Body of pancreas (tissue), 4 donors: Measurements from ENCODE around the gene RBM19.

ENCODE experiments used
- POLR2A ChIP-seq, 3 donors: fragments of 450-650 bp; IDR thresholded peaks; one replicate each; pipeline ENCODE4 v1.6.1; 2016; ENCODE audit warnings: antibody characterized with exemption in 3 of 3, mild to moderate bottlenecking in 2 of 3
- TF ChIP-seq, protein P1 (sequence below), 7 experiments: fragments of 450-650 bp in 4 of 7; fragments of 200-600 bp in 3 of 7; sonication (generic) in 3 of 7; IDR thresholded peaks; one replicate each; pipeline ENCODE4 v1.5.1; 2016 to 2019; ENCODE audit warnings: antibody characterized with exemption in 7 of 7

DNA sequence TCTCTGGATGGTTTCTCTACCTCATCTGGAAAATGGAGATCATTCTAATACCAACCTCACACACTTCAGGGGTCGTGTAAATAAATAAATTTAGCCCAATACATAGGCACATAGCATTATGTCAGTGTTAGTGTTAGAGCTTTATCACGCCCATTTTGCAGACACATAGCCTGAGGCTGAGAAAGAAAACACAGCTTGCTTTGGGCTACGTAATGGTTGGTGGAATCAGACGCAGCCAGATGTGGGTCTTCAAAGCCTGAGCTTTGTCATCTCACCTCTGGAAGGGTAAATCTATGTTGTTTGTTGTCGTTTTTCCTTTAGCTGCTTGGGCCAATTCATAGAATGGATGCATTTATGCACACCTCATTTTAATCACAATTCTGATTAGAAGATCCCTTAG lies 191.6 kb downstream of the RBM19 start:
- TF ChIP-seq, protein P1, sequence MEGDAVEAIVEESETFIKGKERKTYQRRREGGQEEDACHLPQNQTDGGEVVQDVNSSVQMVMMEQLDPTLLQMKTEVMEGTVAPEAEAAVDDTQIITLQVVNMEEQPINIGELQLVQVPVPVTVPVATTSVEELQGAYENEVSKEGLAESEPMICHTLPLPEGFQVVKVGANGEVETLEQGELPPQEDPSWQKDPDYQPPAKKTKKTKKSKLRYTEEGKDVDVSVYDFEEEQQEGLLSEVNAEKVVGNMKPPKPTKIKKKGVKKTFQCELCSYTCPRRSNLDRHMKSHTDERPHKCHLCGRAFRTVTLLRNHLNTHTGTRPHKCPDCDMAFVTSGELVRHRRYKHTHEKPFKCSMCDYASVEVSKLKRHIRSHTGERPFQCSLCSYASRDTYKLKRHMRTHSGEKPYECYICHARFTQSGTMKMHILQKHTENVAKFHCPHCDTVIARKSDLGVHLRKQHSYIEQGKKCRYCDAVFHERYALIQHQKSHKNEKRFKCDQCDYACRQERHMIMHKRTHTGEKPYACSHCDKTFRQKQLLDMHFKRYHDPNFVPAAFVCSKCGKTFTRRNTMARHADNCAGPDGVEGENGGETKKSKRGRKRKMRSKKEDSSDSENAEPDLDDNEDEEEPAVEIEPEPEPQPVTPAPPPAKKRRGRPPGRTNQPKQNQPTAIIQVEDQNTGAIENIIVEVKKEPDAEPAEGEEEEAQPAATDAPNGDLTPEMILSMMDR (IDR thresholded peaks at IDR 0.05) = no peak
- no peak for TF ChIP-seq POLR2A (IDR thresholded peaks at IDR 0.05)
